ENCODE data around the gene INSIG1. TPM values are rescaled to one million over a fixed set of nuclear protein-coding genes. Genes with fewer than 3 reads are reported as not detected.

The INSIG1 gene
- total RNA-seq, 1 donor from 2014 or later: 55.7 TPM

DNA sequence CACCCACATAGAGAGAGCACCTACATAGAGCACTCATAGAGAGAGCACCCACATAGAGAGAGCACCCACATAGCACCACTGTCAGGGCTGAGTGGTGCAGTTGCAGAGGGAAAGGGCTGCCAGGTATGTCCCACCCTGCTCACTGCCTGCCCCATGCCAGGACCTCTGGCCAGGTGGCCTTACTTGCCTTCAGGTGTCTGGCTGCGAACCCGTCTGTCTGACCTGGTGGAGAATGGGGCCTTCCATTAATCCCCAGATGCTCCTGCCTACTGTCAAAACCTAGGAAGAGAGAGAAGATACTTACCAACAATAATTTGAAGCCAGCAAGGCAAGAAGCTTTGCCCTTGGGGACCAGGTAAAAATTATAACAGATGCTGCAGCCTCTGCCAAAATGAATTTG lies 51.1 kb downstream of the INSIG1 start:
- H3K36me3 Mint-ChIP-seq (ENCODE audit: low read depth, unreplicated experiment): no peaks in the 10 kb centered on the region
- peaks cover 3% of the 10 kb centered on the region for H3K9me3 Mint-ChIP-seq (ENCODE audit: unreplicated experiment)
- Histone ChIP-seq H3K4me1 (ENCODE audit: insufficient read depth, low read length) (no peaks in the 10 kb centered on the region), H3K79me2 (ENCODE audit: insufficient read depth, low read length) (no peaks in the 10 kb centered on the region), H3K27me3 (ENCODE audit: insufficient read depth, low read length) (peaks cover 2% of the 10 kb centered on the region), H3K4me2 (ENCODE audit: low read length) (no peak overlapping the region), H2AFZ (ENCODE audit: low read depth, low read length) (no peak overlapping the region), H3K9ac (ENCODE audit: low read length) (no peak overlapping the region), H3K4me3 (ENCODE audit: insufficient read depth, low read depth, low read length) (no peak overlapping the region), H4K20me1 (ENCODE audit: insufficient read depth, low read length) (no peaks in the 10 kb centered on the region), H3K27ac (ENCODE audit: low read depth, low read length) (no peak overlapping the region), H3K36me3 (ENCODE audit: insufficient read depth, low read length) (no peaks in the 10 kb centered on the region), H3K9me3 (ENCODE audit: insufficient read depth, low read depth, low read length) (no peaks in the 10 kb centered on the region)
- peaks cover 34% of the 10 kb centered on the region for H3K27me3 Mint-ChIP-seq (ENCODE audit: low read depth, unreplicated experiment)
- H3K4me3 Mint-ChIP-seq (ENCODE audit: unreplicated experiment): no peak overlapping the region
- FAIRE-seq (no peak), DNase-seq (ENCODE audit: low read depth) (no peak)
- TF ChIP-seq EZH2 (IDR thresholded peaks at IDR 0.05; ENCODE audit: insufficient read depth, low read length): no peak
- TF ChIP-seq, protein P1, sequence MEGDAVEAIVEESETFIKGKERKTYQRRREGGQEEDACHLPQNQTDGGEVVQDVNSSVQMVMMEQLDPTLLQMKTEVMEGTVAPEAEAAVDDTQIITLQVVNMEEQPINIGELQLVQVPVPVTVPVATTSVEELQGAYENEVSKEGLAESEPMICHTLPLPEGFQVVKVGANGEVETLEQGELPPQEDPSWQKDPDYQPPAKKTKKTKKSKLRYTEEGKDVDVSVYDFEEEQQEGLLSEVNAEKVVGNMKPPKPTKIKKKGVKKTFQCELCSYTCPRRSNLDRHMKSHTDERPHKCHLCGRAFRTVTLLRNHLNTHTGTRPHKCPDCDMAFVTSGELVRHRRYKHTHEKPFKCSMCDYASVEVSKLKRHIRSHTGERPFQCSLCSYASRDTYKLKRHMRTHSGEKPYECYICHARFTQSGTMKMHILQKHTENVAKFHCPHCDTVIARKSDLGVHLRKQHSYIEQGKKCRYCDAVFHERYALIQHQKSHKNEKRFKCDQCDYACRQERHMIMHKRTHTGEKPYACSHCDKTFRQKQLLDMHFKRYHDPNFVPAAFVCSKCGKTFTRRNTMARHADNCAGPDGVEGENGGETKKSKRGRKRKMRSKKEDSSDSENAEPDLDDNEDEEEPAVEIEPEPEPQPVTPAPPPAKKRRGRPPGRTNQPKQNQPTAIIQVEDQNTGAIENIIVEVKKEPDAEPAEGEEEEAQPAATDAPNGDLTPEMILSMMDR (IDR thresholded peaks at IDR 0.05; ENCODE audit: insufficient read depth, low read depth, low read length): no peak
- no peak overlapping the region for H3K27ac Mint-ChIP-seq (ENCODE audit: unreplicated experiment)
- no peaks in the 10 kb centered on the region for H3K4me1 Mint-ChIP-seq (ENCODE audit: low read depth, unreplicated experiment)

DNA sequence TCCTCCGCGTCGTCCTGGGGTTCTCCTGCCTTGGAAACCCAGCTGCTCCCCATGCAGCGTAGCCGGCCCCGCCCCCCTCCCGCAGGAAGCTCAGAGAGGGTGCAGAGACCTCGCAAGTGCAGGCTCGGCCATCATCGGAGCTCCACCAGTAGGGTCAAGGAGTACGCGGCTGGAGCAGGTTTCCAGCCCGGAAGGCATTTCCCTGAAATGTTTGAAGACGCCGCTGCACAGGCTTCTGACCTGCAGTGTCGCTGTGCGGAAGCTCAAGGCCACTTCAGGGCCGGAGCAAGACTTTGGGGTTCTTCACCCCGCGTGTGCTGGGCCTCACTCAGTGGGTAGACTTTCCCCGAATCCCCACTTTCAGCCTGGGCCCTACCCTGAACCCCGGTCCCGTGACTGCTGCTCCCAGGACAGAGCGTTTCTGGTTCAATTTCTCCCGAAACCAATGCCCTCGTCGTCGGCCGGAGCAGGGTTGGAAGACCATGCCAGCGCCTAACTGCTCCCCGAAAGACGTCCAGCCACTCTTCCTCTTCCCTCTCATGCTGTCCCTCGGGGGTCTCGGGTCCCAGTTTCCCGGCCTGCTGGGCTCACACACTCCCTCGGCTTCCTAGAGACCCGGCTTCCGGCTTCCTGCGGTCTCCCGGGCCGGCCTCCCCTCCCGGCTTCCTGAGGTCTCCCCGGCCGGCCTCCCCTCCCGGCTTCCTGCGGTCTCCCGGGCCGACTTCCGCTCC lies 52.1 kb downstream of the INSIG1 start:
- Histone ChIP-seq H3K79me2 (ENCODE audit: insufficient read depth, low read length) (no peaks in the 10 kb centered on the region), H3K4me1 (ENCODE audit: insufficient read depth, low read length) (no peaks in the 10 kb centered on the region), H4K20me1 (ENCODE audit: insufficient read depth, low read length) (no peaks in the 10 kb centered on the region), H3K27me3 (ENCODE audit: insufficient read depth, low read length) (peaks cover 2% of the 10 kb centered on the region), H3K36me3 (ENCODE audit: insufficient read depth, low read length) (no peaks in the 10 kb centered on the region), H3K4me3 (ENCODE audit: insufficient read depth, low read depth, low read length) (no peak overlapping the region), H3K9me3 (ENCODE audit: insufficient read depth, low read depth, low read length) (no peaks in the 10 kb centered on the region), H3K4me2 (ENCODE audit: low read length) (no peak overlapping the region), H2AFZ (ENCODE audit: low read depth, low read length) (no peak overlapping the region), H3K9ac (ENCODE audit: low read length) (no peak overlapping the region), H3K27ac (ENCODE audit: low read depth, low read length) (no peak overlapping the region)
- DNase-seq (ENCODE audit: low read depth): no peak
- no peak overlapping the region for H3K4me3 Mint-ChIP-seq (ENCODE audit: unreplicated experiment)
- no peak for FAIRE-seq
- H3K36me3 Mint-ChIP-seq (ENCODE audit: low read depth, unreplicated experiment): no peaks in the 10 kb centered on the region
- no peak overlapping the region for H3K27ac Mint-ChIP-seq (ENCODE audit: unreplicated experiment)
- TF ChIP-seq, protein P1 (IDR thresholded peaks at IDR 0.05; ENCODE audit: insufficient read depth, low read depth, low read length): no peak
- TF ChIP-seq EZH2 (IDR thresholded peaks at IDR 0.05; ENCODE audit: insufficient read depth, low read length): no peak
- no peaks in the 10 kb centered on the region for H3K4me1 Mint-ChIP-seq (ENCODE audit: low read depth, unreplicated experiment)
- H3K9me3 Mint-ChIP-seq (ENCODE audit: unreplicated experiment): peaks cover 3% of the 10 kb centered on the region
- H3K27me3 Mint-ChIP-seq (ENCODE audit: low read depth, unreplicated experiment): peaks cover 42% of the 10 kb centered on the region

All from astrocyte (in vitro differentiated cells and primary cell).